ENCODE results near the gene DYNLL2. TPM values are rescaled to one million over a fixed set of nuclear protein-coding genes. Genes with fewer than 3 reads are reported as not detected.

DYNLL2 gene
- total and polyA plus RNA-seq, 9 of the 15 experiments (the other 6 are each of a cell fraction or from before 2014, with no cell fraction given): 1.8 to 24.5 (median 13.0) TPM

DNA sequence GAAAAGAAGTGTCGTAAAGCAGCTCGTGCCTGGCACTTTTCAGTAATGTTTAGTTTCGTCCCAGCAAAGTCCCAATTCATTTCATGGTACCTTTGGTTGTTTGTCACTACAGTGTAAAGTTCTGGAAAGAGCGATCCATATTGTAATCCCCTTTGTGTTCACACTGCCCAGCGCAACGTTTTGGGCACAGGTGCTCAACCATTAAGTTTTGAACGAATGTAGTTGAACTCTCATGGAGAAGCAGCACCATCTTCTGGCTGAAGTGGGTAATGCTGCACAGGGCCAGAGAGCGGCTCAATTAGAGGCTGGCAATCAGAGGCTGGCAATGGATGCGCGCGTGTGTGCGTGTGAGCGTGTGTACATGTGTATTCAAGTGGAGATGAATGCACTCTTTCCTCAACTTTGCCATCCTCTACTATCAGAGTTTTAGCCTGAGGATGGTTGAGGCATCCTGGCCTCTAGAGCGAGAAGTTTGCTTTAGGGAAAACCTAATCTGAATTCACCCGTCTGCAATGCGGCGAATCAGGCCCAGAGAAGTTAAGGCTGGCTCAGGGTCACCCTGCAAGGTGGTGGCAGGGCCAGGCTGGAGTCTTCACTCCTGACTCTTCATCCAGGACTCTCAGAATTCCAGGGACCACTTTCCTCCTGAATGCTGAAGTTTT, 29.9 kb downstream of the DYNLL2 start (continued):
- peak; percentile 69; the same call in 1 of the 2 replicates for TF ChIP-seq CC2D1A (IDR thresholded peaks at IDR 0.05)
- no peak; the same call in 1 of the 2 replicates for TF ChIP-seq TFAP4 (CRISPR knock-in tag; IDR thresholded peaks at IDR 0.05; ENCODE audit: borderline replicate concordance)
- TF ChIP-seq, protein P1, sequence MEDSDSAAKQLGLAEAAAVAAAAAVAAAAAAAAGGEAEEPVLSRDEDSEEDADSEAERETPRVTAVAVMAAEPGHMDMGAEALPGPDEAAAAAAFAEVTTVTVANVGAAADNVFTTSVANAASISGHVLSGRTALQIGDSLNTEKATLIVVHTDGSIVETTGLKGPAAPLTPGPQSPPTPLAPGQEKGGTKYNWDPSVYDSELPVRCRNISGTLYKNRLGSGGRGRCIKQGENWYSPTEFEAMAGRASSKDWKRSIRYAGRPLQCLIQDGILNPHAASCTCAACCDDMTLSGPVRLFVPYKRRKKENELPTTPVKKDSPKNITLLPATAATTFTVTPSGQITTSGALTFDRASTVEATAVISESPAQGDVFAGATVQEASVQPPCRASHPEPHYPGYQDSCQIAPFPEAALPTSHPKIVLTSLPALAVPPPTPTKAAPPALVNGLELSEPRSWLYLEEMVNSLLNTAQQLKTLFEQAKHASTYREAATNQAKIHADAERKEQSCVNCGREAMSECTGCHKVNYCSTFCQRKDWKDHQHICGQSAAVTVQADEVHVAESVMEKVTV (CRISPR knock-in tag; IDR thresholded peaks at IDR 0.05): peak; percentile 86
- TF ChIP-seq CSDE1 (IDR thresholded peaks at IDR 0.05): no peak
- TF ChIP-seq STAG1 (CRISPR knock-in tag; IDR thresholded peaks at IDR 0.05; ENCODE audit: borderline replicate concordance): peak; percentile 86; the same call in 1 of the 2 replicates
- 0 out of 2 replicates have a peak, but pooled peaks have one; percentile 11 for TF ChIP-seq JUN (IDR thresholded peaks at IDR 0.05; ENCODE audit: borderline replicate concordance, low read depth, low read length)
- TF ChIP-seq JUN (CRISPR knock-in tag; IDR thresholded peaks at IDR 0.05; ENCODE audit: borderline replicate concordance): no peak
- 0 out of 2 replicates have a peak, but pooled peaks have one; percentile 21 for TF ChIP-seq ZNF24 (IDR thresholded peaks at IDR 0.05)
- TF ChIP-seq PRMT5 (CRISPR knock-in tag; IDR thresholded peaks at IDR 0.05): no peak
- no peak for TF ChIP-seq JUND (IDR thresholded peaks at IDR 0.05; ENCODE audit: borderline replicate concordance, low read depth, low read length)
- no peak for TF ChIP-seq JUND (tag; IDR thresholded peaks at IDR 0.05; ENCODE audit: borderline replicate concordance, low read depth, low read length)
- TF ChIP-seq, protein P2, sequence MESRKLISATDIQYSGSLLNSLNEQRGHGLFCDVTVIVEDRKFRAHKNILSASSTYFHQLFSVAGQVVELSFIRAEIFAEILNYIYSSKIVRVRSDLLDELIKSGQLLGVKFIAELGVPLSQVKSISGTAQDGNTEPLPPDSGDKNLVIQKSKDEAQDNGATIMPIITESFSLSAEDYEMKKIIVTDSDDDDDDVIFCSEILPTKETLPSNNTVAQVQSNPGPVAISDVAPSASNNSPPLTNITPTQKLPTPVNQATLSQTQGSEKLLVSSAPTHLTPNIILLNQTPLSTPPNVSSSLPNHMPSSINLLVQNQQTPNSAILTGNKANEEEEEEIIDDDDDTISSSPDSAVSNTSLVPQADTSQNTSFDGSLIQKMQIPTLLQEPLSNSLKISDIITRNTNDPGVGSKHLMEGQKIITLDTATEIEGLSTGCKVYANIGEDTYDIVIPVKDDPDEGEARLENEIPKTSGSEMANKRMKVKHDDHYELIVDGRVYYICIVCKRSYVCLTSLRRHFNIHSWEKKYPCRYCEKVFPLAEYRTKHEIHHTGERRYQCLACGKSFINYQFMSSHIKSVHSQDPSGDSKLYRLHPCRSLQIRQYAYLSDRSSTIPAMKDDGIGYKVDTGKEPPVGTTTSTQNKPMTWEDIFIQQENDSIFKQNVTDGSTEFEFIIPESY (CRISPR knock-in tag; IDR thresholded peaks at IDR 0.05): peak; percentile 63; the same call in 1 of the 2 replicates
- TF ChIP-seq, protein P3, sequence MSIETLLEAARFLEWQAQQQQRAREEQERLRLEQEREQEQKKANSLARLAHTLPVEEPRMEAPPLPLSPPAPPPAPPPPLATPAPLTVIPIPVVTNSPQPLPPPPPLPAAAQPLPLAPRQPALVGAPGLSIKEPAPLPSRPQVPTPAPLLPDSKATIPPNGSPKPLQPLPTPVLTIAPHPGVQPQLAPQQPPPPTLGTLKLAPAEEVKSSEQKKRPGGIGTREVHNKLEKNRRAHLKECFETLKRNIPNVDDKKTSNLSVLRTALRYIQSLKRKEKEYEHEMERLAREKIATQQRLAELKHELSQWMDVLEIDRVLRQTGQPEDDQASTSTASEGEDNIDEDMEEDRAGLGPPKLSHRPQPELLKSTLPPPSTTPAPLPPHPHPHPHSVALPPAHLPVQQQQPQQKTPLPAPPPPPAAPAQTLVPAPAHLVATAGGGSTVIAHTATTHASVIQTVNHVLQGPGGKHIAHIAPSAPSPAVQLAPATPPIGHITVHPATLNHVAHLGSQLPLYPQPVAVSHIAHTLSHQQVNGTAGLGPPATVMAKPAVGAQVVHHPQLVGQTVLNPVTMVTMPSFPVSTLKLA (conservative IDR thresholded peaks at IDR 0.05): 0 out of 4 replicates have a peak, but pooled peaks of 1 of the 2 experiments have one; percentile 6
- peak; percentile 84 for TF ChIP-seq SMC3 (conservative IDR thresholded peaks at IDR 0.05; ENCODE audit: insufficient read depth, low read depth, low read length)
- TF ChIP-seq RAD21 (CRISPR knock-in tag; conservative IDR thresholded peaks at IDR 0.05 in 1 of 2, IDR thresholded peaks at IDR 0.05 in 1 of 2): peak; percentile 88 to 94
- no peak for TF ChIP-seq ZNF699 (CRISPR knock-in tag; IDR thresholded peaks at IDR 0.05; ENCODE audit: insufficient replicate concordance)
- TF ChIP-seq RCOR1 (IDR thresholded peaks at IDR 0.05; ENCODE audit: borderline replicate concordance in 1 of 2, low read depth in 2 of 2, low read length in 2 of 2): 0 out of 4 replicates have a peak, but pooled peaks of 1 of the 2 experiments have one; percentile 40
- TF ChIP-seq LCOR (CRISPR knock-in tag; IDR thresholded peaks at IDR 0.05): 0 out of 2 replicates have a peak, but pooled peaks have one; percentile 20
- peak; percentile 5 for TF ChIP-seq ZFP36 (IDR thresholded peaks at IDR 0.05; ENCODE audit: low read depth, low read length, partially characterized antibody)
- TF ChIP-seq CREM (IDR thresholded peaks at IDR 0.05; ENCODE audit: low read depth): 0 out of 2 replicates have a peak, but pooled peaks have one; percentile 14
- no peak for TF ChIP-seq ETV5 (CRISPR knock-in tag; IDR thresholded peaks at IDR 0.05; ENCODE audit: low read depth)
